GM12878 (cell line): ENCODE results near the gene DEXI. TPM values are rescaled to one million over a fixed set of nuclear protein-coding genes. Genes with fewer than 3 reads are reported as not detected.

Experiments used
- ATAC-seq: fragments of 200-7000 bp; cut with Tn5 transposase; 3 replicates; pipeline ENCODE4 v1.9.1; 2020; ENCODE audit warnings: mild to moderate bottlenecking, moderate library complexity
- BruUV-seq: library from RNA; stranded (reverse); fragments of 400-500 nt; replicated peaks from 2 replicates; lab custom pipeline; 2021; lab: Mats Ljungman, UMichigan
- CTCF ChIA-PET: fragments of 300-600 bp; sonication (Branson Sonifier 250); formaldehyde crosslinking; extraction: SDS; loops from one replicate; lab custom pipeline; 2021; ENCODE audit warnings: inconsistent platforms; lab: Yijun Ruan, JAX
- POLR2A ChIA-PET: fragments of 350-600 bp; formaldehyde crosslinking; extraction: SDS; loops from one replicate; lab custom pipeline; 2021; ENCODE audit warnings: inconsistent platforms; lab: Charles Lee
- RAD21 ChIA-PET: fragments of 300-600 bp; sonication (Branson Sonifier 250); formaldehyde crosslinking; loops from one replicate; lab custom pipeline; 2023; ENCODE audit warnings: antibody characterized with exemption; ENCODE audit not compliant: unreplicated experiment; lab: Charles Lee
- SMC1A ChIA-PET: fragments of 300-600 bp; sonication (Branson Sonifier 250); formaldehyde crosslinking; loops from one replicate; lab custom pipeline; 2023; ENCODE audit not compliant: unreplicated experiment, uncharacterized antibody; lab: Charles Lee
- DNase-seq: peaks from one replicate; pipeline ENCODE4 v3.0.0-alpha.2; 2011; ENCODE audit warnings: low read depth, low spot score
- FAIRE-seq: peaks from 3 replicates; lab custom pipeline; 2011; peaks lifted over from hg19 to GRCh38; lab: Jason Lieb, UNC
- H2AFZ ChIP-seq: 2 replicates; pipeline ENCODE4 v1.6.0; 2011; ENCODE audit warnings: low read depth, low read length, control low read depth; ENCODE audit not compliant: control insufficient read depth
- H3K27ac ChIP-seq: 2 replicates; pipeline ENCODE4 v1.5.1; 2011; ENCODE audit warnings: control low read depth; ENCODE audit not compliant: control insufficient read depth, insufficient read depth
- H3K27me3 ChIP-seq, 2 experiments: replicated peaks in 1 of 2; 2 replicates each; pipeline versions ENCODE4 v1.6.0 to v1.6.1; 2011; ENCODE audit warnings: low read length in 1 of 2; ENCODE audit not compliant: control insufficient read depth in 2 of 2, insufficient read depth in 2 of 2
- H3K36me3 ChIP-seq, 2 experiments: 2 replicates each; pipeline ENCODE4 v1.5.1; 2011; ENCODE audit warnings: low read length in 1 of 2; ENCODE audit not compliant: control insufficient read depth in 2 of 2, insufficient read depth in 2 of 2
- H3K4me1 ChIP-seq: 2 replicates; pipeline ENCODE4 v1.6.1; 2011; ENCODE audit warnings: mild to moderate bottlenecking, low read length, moderate library complexity, mixed read lengths; ENCODE audit not compliant: control insufficient read depth, insufficient read depth
- H3K4me2 ChIP-seq: 2 replicates; pipeline ENCODE4 v1.6.0; 2011; ENCODE audit warnings: control low read depth; ENCODE audit not compliant: control insufficient read depth, insufficient read depth
- H3K4me3 ChIP-seq: fragments of 200-600 bp; sonication (generic); 2 replicates; pipeline ENCODE4 v1.5.1; 2016
- H3K79me2 ChIP-seq: 2 replicates; pipeline ENCODE4 v1.6.0; 2011; ENCODE audit warnings: low read length; ENCODE audit not compliant: control insufficient read depth, insufficient read depth
- H3K9ac ChIP-seq: 2 replicates; pipeline ENCODE4 v1.8.0; 2011; ENCODE audit warnings: low read length, control low read depth, mixed read lengths; ENCODE audit not compliant: control insufficient read depth, insufficient read depth
- H3K9me3 ChIP-seq: replicated peaks from 3 replicates; pipeline ENCODE4 v1.5.1; 2011; ENCODE audit warnings: mild to moderate bottlenecking, low read length; ENCODE audit not compliant: control insufficient read depth, insufficient read depth
- H4K20me1 ChIP-seq: 2 replicates; pipeline ENCODE4 v1.6.0; 2011; ENCODE audit not compliant: control insufficient read depth, insufficient read depth
- ASH2L ChIP-seq: fragments of 300-600, 200-600 bp; sonication (generic); IDR thresholded peaks from 2 replicates; pipeline ENCODE4 v1.6.1; 2017; ENCODE audit warnings: low read depth, mild to moderate bottlenecking, borderline replicate concordance
- BRCA1 ChIP-seq: IDR thresholded peaks from 2 replicates; pipeline ENCODE4 v1.6.1; 2011; ENCODE audit warnings: low read depth, low read length, improper control_type of control experiment
- CBFB ChIP-seq: IDR thresholded peaks from 2 replicates; pipeline ENCODE4 v1.6.1; 2016; ENCODE audit warnings: antibody characterized with exemption, low read depth
- CBX5 ChIP-seq: sonication (generic); IDR thresholded peaks from 2 replicates; pipeline ENCODE4 v1.6.1; 2016; ENCODE audit warnings: low read depth, moderate library complexity, mild to moderate bottlenecking, inconsistent platforms
- CHD2 ChIP-seq: IDR thresholded peaks from 2 replicates; pipeline ENCODE4 v1.6.1; 2011; ENCODE audit warnings: low read depth, low read length, improper control_type of control experiment, borderline replicate concordance
- LARP7 ChIP-seq: fragments of 450-650 bp; IDR thresholded peaks from 2 replicates; pipeline ENCODE4 v1.6.1; 2017; ENCODE audit warnings: mild to moderate bottlenecking
- MEF2A ChIP-seq: IDR thresholded peaks from 2 replicates; pipeline ENCODE4 v1.6.1; 2011; ENCODE audit warnings: low read depth, mild to moderate bottlenecking, low read length, moderate library complexity; ENCODE audit not compliant: insufficient read depth
- MTA2 ChIP-seq: fragments of 450-650 bp; IDR thresholded peaks from 2 replicates; pipeline ENCODE4 v1.6.1; 2016; ENCODE audit warnings: low read depth, mild to moderate bottlenecking, moderate library complexity
- MTA3 ChIP-seq: IDR thresholded peaks from 2 replicates; pipeline ENCODE4 v1.6.1; 2012; ENCODE audit warnings: low read length, inconsistent platforms, borderline replicate concordance
- NR2F1 ChIP-seq: fragments of 450-650 bp; conservative IDR thresholded peaks from 2 replicates; pipeline ENCODE4 v1.6.1; 2017; ENCODE audit warnings: mild to moderate bottlenecking
- PAX5 ChIP-seq: IDR thresholded peaks from 2 replicates; pipeline ENCODE4 v1.6.1; 2011; ENCODE audit warnings: low read depth, low read length, borderline replicate concordance
- RBBP5 ChIP-seq: fragments of 200-600 bp; sonication (generic); conservative IDR thresholded peaks from 2 replicates; pipeline ENCODE4 v1.6.1; 2016
- RFX5 ChIP-seq: IDR thresholded peaks from 2 replicates; pipeline ENCODE4 v1.6.1; 2011; ENCODE audit warnings: low read depth, low read length, improper control_type of control experiment
- SMAD5 ChIP-seq: IDR thresholded peaks from 2 replicates; pipeline ENCODE4 v1.6.1; 2016; ENCODE audit warnings: antibody characterized with exemption, low read depth
- SREBF2 ChIP-seq: IDR thresholded peaks from 2 replicates; pipeline ENCODE4 v1.6.1; 2012; ENCODE audit warnings: mild to moderate bottlenecking, low read length
- STAT3 ChIP-seq: IDR thresholded peaks from 2 replicates; pipeline ENCODE4 v1.6.1; 2011; ENCODE audit warnings: low read depth, low read length, improper control_type of control experiment
- SUZ12 ChIP-seq: fragments of 200-600 bp; sonication (generic); IDR thresholded peaks from one replicate; pipeline ENCODE4 v1.6.1; 2018; ENCODE audit warnings: antibody characterized with exemption, mild to moderate bottlenecking; ENCODE audit not compliant: unreplicated experiment
- TCF12 ChIP-seq: IDR thresholded peaks from 2 replicates; pipeline ENCODE4 v1.6.1; 2011; ENCODE audit warnings: low read depth, mild to moderate bottlenecking, low read length
- WRNIP1 ChIP-seq: IDR thresholded peaks from 2 replicates; pipeline ENCODE4 v1.6.1; 2011; ENCODE audit warnings: low read depth, low read length, improper control_type of control experiment, borderline replicate concordance
- WGBS: methylation state at CpG from one replicate; pipeline ENCODE4 v1.1.6; 2016; ENCODE audit warnings: low lambda C conversion rate; ENCODE audit not compliant: insufficient replicate concordance, insufficient coverage; ENCODE audit errors: missing lambda C conversion rate; 5-methylcytosine and 5-hydroxymethylcytosine counted together
- in situ Hi-C: fragments of 300-500 bp; cut with MboI; formaldehyde crosslinking; loops from 9 replicates; pipeline ENCODE4 v1.14.3; 2018; ENCODE audit warnings: mixed read lengths
- intact Hi-C: fragments of 100-400 bp; cut with micrococcal nuclease; formaldehyde crosslinking; loops from one replicate; pipeline ENCODE4 v1.14.2; 2022; ENCODE audit not compliant: unreplicated experiment
- polyA plus RNA-seq, 11 experiments: library from polyadenylated mRNA; depleted of rRNA in 4 of 11; unstranded in 6 of 11; stranded (reverse) in 5 of 11; fragments of >200 nt; fragmentation: Nextera tagmentation in 4 of 11; fragmentation: Illumina TruSeq in 1 of 11; extraction: Ambion mirVana in 4 of 11; extraction: Trizol in 1 of 11; gene quantifications; 1 replicate in 1 of 11; 2 replicates in 10 of 11; pipeline versions ENCODE4 v1.2.1 to v1.2.3, GENCODE V29; 2011 to 2016; ENCODE audit warnings: inconsistent platforms in 2 of 11, missing spikeins in 2 of 11, low read depth in 1 of 11
- total RNA-seq, 4 experiments: library from RNA; depleted of rRNA in 3 of 4; stranded (reverse); fragments of >200 nt in 3 of 4; fragmentation: Illumina TruSeq in 1 of 4; extraction: Trizol in 1 of 4; gene quantifications; 2 replicates each; pipeline versions ENCODE4 v1.2.1 to v1.2.3, GENCODE V29; 2013 to 2021
- TF ChIP-seq, protein P1 (sequence below): IDR thresholded peaks from 2 replicates; pipeline ENCODE4 v1.6.1; 2011; ENCODE audit warnings: low read depth, low read length, improper control_type of control experiment, borderline replicate concordance
- TF ChIP-seq, protein P2 (sequence below): fragments of 450-650 bp; IDR thresholded peaks from 2 replicates; pipeline ENCODE4 v1.6.1; 2014; ENCODE audit warnings: mild to moderate bottlenecking

The DEXI gene
- total and polyA plus RNA-seq, 10 of the 15 experiments (the other 5 are each of a cell fraction or from before 2014, with no cell fraction given): 1.4 to 26.3 (median 18.4) TPM

DNA sequence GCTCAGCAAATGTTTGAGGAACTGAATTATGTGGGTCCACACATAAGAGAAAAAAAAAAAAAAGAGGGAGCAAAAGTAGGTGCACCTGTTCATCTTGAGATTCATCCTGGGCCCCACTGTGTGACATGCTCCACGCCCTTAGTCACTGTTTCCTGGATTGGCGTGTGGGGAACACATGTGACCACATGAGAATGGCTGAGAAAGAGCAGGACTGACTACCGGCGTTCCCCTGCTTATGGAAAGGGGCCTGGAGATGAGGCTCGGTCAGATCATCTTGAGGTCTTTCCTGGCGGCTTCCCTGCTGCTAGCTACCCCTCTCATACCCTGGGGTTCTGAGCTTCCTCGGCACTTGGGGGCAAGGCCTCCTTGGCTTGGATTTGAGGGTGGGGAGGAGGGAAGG is 3.9 kb downstream of the DEXI start:
- ATAC-seq (peak; percentile 12), DNase-seq (no peak), FAIRE-seq (no peak)
- CTCF ChIA-PET: interaction anchor here (0.6 to 6.3 kb wide), 6 partner anchors 11 to 425 kb away, joined by 3 to 63 read pairs (median 10); no protein-coding TSS in a partner anchor
- no peaks in the 10 kb centered on the region for H3K9me3 ChIP-seq
- in situ Hi-C loops (no loop called here), intact Hi-C loops (loop anchor here (5.0 kb wide), 1 partner anchor 416 kb away; no protein-coding TSS in a partner anchor)
- H3K36me3 ChIP-seq: peaks cover 0 to 2% of the 10 kb centered on the region in 2 experiments; a peak in 2 of 4 replicates
- H3K4me2 ChIP-seq: peak overlapping the region; percentile 98
- RAD21 ChIA-PET: interaction anchor here (2.0 to 7.1 kb wide), 4 partner anchors 11 to 424 kb away, joined by 7 to 50 read pairs (median 9); partner anchors contain the start of gene NUBP1
- POLR2A ChIA-PET: interaction anchor here (0.7 to 3.6 kb wide), 6 partner anchors 10 to 68 kb away, joined by 3 to 16 read pairs (median 12); partner anchors contain the start of gene CIITA
- peaks cover 42% of the 10 kb centered on the region for H3K4me1 ChIP-seq
- no peaks in the 10 kb centered on the region for H3K27me3 ChIP-seq
- WGBS: 23% methylated on average over 7 of the region's 7 CpGs
- no peak overlapping the region for H2AFZ ChIP-seq
- H4K20me1 ChIP-seq: no peaks in the 10 kb centered on the region; the same call in none of the 2 replicates
- SMC1A ChIA-PET: interaction anchor here (0.7 to 1.3 kb wide), 2 partner anchors 19 to 619 kb away, joined by 3 read pairs; no protein-coding TSS in a partner anchor
- H3K79me2 ChIP-seq: peaks cover 56% of the 10 kb centered on the region
- peak overlapping the region; percentile 23 for H3K27ac ChIP-seq
- peak overlapping the region; percentile 82 for H3K4me3 ChIP-seq
- peak overlapping the region; percentile 90 for H3K9ac ChIP-seq
- no TSS peak for BruUV-seq
- TF ChIP-seq, protein P1, sequence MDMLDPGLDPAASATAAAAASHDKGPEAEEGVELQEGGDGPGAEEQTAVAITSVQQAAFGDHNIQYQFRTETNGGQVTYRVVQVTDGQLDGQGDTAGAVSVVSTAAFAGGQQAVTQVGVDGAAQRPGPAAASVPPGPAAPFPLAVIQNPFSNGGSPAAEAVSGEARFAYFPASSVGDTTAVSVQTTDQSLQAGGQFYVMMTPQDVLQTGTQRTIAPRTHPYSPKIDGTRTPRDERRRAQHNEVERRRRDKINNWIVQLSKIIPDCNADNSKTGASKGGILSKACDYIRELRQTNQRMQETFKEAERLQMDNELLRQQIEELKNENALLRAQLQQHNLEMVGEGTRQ: no peak; the same call in 1 of the 2 replicates
- TF ChIP-seq LARP7 (peak; percentile 49; the same call in 1 of the 2 replicates), PAX5 (no peak), NR2F1 (no peak), CBX5 (no peak), STAT3 (no peak), ASH2L (no peak), SMAD5 (no peak), SREBF2 (no peak), BRCA1 (no peak), RFX5 (no peak), MTA2 (no peak), CHD2 (no peak), TCF12 (no peak), RBBP5 (no peak), SUZ12 (no peak), WRNIP1 (no peak), MTA3 (no peak), CBFB (no peak), MEF2A (no peak)
- TF ChIP-seq, protein P2, sequence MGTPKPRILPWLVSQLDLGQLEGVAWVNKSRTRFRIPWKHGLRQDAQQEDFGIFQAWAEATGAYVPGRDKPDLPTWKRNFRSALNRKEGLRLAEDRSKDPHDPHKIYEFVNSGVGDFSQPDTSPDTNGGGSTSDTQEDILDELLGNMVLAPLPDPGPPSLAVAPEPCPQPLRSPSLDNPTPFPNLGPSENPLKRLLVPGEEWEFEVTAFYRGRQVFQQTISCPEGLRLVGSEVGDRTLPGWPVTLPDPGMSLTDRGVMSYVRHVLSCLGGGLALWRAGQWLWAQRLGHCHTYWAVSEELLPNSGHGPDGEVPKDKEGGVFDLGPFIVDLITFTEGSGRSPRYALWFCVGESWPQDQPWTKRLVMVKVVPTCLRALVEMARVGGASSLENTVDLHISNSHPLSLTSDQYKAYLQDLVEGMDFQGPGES: no peak
